ENCODE results near the gene SLC35G3. TPM values are rescaled to one million over a fixed set of nuclear protein-coding genes. Genes with fewer than 3 reads are reported as not detected.

The SLC35G3 gene
- total RNA-seq, 1 donor from 2014 or later = not detected

DNA sequence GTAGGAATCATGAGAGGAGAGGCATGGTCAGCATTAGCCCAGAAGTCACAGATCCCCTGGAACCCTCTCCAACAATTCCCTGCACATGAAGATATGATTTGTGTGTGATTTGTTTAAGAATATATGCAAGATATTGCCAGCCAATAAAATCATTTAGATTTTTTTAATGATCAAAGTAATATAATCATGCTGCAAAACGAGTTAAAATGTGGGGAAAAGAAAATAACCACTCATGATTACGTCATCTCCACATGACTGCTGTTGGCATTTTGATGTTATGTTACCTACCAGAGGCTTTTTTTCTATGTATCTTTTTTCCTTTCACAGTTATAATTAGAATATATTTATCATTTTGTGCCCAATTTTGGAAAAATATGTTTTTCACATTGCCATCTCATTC is 22.4 kb downstream of the SLC35G3 start:
- TF ChIP-seq, protein P1, sequence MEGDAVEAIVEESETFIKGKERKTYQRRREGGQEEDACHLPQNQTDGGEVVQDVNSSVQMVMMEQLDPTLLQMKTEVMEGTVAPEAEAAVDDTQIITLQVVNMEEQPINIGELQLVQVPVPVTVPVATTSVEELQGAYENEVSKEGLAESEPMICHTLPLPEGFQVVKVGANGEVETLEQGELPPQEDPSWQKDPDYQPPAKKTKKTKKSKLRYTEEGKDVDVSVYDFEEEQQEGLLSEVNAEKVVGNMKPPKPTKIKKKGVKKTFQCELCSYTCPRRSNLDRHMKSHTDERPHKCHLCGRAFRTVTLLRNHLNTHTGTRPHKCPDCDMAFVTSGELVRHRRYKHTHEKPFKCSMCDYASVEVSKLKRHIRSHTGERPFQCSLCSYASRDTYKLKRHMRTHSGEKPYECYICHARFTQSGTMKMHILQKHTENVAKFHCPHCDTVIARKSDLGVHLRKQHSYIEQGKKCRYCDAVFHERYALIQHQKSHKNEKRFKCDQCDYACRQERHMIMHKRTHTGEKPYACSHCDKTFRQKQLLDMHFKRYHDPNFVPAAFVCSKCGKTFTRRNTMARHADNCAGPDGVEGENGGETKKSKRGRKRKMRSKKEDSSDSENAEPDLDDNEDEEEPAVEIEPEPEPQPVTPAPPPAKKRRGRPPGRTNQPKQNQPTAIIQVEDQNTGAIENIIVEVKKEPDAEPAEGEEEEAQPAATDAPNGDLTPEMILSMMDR (IDR thresholded peaks at IDR 0.05) = no peak
- Mint-ChIP-seq H3K27me3 (ENCODE audit: low read depth) (peaks cover 6% of the 10 kb centered on the region), H3K4me3 (ENCODE audit: unreplicated experiment) (no peak overlapping the region), H3K9me3 (ENCODE audit: low read depth) (no peaks in the 10 kb centered on the region), H3K36me3 (ENCODE audit: low read depth) (no peaks in the 10 kb centered on the region), H3K4me1 (ENCODE audit: low read depth) (no peaks in the 10 kb centered on the region), H3K27ac (ENCODE audit: unreplicated experiment) (no peak overlapping the region)
- DNase-seq (ENCODE audit: low spot score) = no peak

- Mint-ChIP-seq H3K4me3 (ENCODE audit: unreplicated experiment) (no peak overlapping the region), H3K36me3 (ENCODE audit: low read depth) (no peaks in the 10 kb centered on the region), H3K9me3 (ENCODE audit: low read depth) (no peaks in the 10 kb centered on the region), H3K27me3 (ENCODE audit: low read depth) (peaks cover 9% of the 10 kb centered on the region), H3K27ac (ENCODE audit: unreplicated experiment) (no peak overlapping the region), H3K4me1 (ENCODE audit: low read depth) (no peaks in the 10 kb centered on the region)
- TF ChIP-seq, protein P1 (IDR thresholded peaks at IDR 0.05) = peak; percentile 73
- no peak for DNase-seq (ENCODE audit: low spot score)
Measured at GRCh38 chr17:35170968-35171771, 23.0 kb downstream of the SLC35G3 start.

DNA sequence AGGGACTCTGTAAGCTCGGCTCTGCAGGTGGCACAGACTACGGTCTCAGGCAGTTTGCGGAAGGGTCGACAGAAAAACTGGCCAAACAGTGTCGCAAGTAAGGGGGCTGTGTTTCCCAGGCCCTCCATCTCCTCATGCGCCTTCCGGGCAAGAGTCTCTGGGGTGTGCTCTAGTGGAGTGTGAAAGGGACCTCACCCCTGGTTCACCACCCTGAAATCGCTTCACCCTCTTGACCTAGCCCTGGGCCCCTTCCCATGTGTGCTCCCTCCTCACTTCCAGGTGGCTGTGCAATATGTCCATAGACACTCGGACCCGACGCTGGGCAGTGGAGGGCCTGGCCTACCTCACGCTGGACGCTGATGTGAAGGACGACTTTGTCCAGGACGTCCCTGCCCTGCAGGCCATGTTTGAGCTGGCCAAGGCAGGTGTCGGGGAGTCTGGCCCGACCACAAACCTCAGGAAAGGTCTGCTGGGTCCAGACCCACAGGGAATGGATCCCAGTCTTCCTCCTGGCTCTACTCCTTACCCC is 24.3 kb downstream of the SLC35G3 start:
- H3K36me3 Mint-ChIP-seq (ENCODE audit: low read depth) = no peaks in the 10 kb centered on the region
- H3K9me3 Mint-ChIP-seq (ENCODE audit: low read depth) = no peaks in the 10 kb centered on the region
- no peak overlapping the region for H3K27ac Mint-ChIP-seq (ENCODE audit: unreplicated experiment)
- H3K27me3 Mint-ChIP-seq (ENCODE audit: low read depth) = peaks cover 7% of the 10 kb centered on the region
- TF ChIP-seq, protein P1 (IDR thresholded peaks at IDR 0.05) = no peak
- no peak overlapping the region for H3K4me3 Mint-ChIP-seq (ENCODE audit: unreplicated experiment)
- no peaks in the 10 kb centered on the region for H3K4me1 Mint-ChIP-seq (ENCODE audit: low read depth)
- DNase-seq (ENCODE audit: low spot score) = no peak

DNA sequence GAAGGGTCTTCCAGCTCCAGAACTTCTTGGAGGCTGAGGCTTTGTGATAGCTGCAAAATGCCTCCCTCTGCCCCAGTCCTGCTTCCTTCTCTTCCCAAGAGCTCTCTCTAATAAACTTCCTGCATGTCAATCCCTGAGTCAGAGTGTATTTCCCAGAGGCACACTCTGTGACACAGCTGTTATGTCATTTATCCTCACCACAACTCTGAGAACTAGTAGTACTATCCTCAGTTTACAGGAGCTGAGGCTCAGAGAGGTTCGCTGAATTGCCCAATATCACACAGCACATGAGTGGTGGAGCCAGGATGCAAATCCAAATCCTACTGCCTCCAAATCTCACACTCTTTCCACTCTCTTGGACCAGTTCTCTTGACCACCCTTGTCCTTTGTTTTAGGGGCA is 26.5 kb downstream of the SLC35G3 start:
- H3K27ac Mint-ChIP-seq (ENCODE audit: unreplicated experiment) = no peak overlapping the region
- DNase-seq (ENCODE audit: low spot score) = no peak
- TF ChIP-seq, protein P1 (IDR thresholded peaks at IDR 0.05) = no peak
- H3K27me3 Mint-ChIP-seq (ENCODE audit: low read depth) = peaks cover 11% of the 10 kb centered on the region
- no peaks in the 10 kb centered on the region for H3K9me3 Mint-ChIP-seq (ENCODE audit: low read depth)
- no peaks in the 10 kb centered on the region for H3K4me1 Mint-ChIP-seq (ENCODE audit: low read depth)
- no peaks in the 10 kb centered on the region for H3K36me3 Mint-ChIP-seq (ENCODE audit: low read depth)
- no peak overlapping the region for H3K4me3 Mint-ChIP-seq (ENCODE audit: unreplicated experiment)

DNA sequence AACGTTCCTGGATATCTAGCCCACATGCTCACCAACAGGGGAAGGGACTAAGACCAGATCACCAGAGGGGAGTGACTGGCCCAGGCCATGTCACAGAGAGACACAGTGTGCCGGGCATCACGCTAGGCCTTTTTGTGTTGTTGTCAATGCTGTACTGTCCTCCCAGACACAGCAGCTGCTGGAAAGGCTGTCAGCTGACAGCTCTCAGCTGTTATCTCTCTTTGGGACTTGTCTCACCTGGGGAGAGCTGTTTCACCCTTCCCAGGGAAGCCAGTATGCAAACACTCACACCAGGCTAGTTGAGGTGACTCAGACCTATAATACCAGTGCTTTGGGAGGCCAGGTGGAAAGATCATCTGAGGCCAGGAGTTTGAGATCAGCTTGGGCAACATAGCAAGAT is 27.1 kb downstream of the SLC35G3 start:
- H3K27ac Mint-ChIP-seq (ENCODE audit: unreplicated experiment) = no peak overlapping the region
- DNase-seq (ENCODE audit: low spot score) = no peak
- TF ChIP-seq, protein P1 (IDR thresholded peaks at IDR 0.05) = no peak
- no peaks in the 10 kb centered on the region for H3K9me3 Mint-ChIP-seq (ENCODE audit: low read depth)
- H3K4me3 Mint-ChIP-seq (ENCODE audit: unreplicated experiment) = no peak overlapping the region
- H3K27me3 Mint-ChIP-seq (ENCODE audit: low read depth) = peaks cover 14% of the 10 kb centered on the region
- no peaks in the 10 kb centered on the region for H3K36me3 Mint-ChIP-seq (ENCODE audit: low read depth)
- no peaks in the 10 kb centered on the region for H3K4me1 Mint-ChIP-seq (ENCODE audit: low read depth)

Data from chondrocyte (in vitro differentiated cells).